IPS-18c (cell line): ENCODE results near the gene SORL1-AS1.

Experiments used
- H3K4me3 ChIP-seq: 2 replicates; pipeline ENCODE4 v1.7.0; 2013; ENCODE audit warnings: low read depth, mild to moderate bottlenecking, low read length, moderate library complexity; ENCODE audit not compliant: insufficient read depth
- H3K9me3 ChIP-seq: one replicate; pipeline ENCODE4 v1.6.1; 2013; ENCODE audit warnings: mild to moderate bottlenecking, low read length, moderate library complexity; ENCODE audit not compliant: control insufficient read depth, insufficient read depth

SORL1-AS1 gene

DNA sequence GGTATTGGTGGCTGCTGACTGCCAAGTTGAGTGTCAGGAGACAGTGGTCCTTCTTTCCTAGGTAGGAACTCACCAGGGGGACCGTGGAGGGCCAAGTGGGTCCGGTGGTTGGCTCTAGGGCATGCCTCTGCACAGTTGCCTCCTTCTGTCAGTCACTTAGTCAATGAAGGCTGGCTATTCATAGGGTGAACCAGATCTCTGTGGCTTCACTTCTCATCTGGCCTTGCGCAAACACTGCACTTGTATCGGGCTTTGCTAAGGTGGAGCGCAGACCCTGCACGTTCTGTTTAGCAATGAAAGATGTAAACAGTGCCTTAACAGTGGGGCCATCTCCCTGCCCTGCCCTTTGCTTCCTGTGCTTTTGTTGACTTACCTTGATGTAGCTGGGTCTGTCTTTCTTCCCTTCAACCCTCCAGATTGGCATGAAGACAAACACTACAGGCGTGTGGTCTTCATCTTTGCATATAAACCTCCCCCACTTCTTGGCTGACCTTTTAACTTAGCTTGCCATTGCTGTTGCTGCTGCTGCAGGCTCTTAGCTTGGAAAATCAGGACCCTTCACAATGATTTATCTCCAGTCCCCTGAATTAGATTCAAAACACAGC is 6.7 kb upstream of the SORL1-AS1 start:
- no peaks in the 10 kb centered on the region for H3K9me3 ChIP-seq
- no peak overlapping the region; the same call in 1 of the 2 replicates for H3K4me3 ChIP-seq

DNA sequence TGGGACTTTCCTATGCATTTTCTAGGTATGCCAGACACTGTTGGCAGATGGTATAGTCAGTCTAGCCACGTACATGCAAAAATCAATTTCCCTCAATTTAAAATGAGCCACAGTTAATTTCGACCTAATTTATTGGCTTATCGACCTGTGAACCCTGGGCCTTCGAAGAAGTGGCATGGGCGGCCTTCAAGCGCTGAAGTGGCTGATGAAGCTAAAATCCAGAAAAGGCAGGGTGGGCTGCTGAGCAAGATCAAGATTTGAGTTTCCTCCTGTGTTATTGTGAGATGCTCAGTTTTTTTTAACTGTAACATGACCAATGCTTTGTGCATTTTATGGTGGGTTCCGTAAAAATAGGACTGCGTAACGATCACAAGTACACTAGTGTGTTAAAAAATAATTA is 5.8 kb upstream of the SORL1-AS1 start:
- no peak overlapping the region for H3K4me3 ChIP-seq
- no peaks in the 10 kb centered on the region for H3K9me3 ChIP-seq

DNA sequence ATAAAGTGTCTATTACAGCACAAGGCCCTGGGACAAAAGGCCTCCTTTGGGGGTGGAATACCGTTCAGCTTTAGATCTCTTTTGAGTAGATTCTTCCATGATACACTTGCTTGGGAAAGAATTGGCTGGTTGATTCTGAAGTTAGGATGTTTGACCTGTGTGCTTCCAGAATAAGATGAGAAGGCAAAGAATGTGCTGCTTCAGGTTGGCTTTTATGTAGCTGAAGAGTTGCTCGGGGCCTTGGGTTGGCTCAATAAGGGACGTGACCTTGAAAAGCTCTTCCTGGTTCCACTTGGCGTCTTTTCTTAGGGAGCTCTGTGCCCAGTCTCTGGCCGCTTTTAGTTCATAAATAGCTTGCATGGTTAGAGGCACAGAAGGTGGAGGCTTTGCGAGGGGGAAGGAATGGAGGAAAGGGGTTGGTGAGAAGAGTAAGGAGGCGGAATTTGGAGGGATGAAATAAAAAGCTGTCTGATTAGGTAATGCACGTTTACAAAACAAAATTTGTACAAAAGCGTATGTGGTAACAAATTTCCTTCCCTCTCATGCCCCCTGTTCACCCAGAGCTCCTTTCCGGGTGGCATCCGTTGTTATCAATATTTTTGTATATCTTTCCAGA is 4.2 kb upstream of the SORL1-AS1 start:
- Histone ChIP-seq H3K4me3 (no peak overlapping the region), H3K9me3 (no peaks in the 10 kb centered on the region)

- Histone ChIP-seq H3K4me3 (no peak overlapping the region), H3K9me3 (no peaks in the 10 kb centered on the region)
These were observed 3.4 kb upstream of the SORL1-AS1 start for GRCh38 chr11:121456151-121456550.

DNA sequence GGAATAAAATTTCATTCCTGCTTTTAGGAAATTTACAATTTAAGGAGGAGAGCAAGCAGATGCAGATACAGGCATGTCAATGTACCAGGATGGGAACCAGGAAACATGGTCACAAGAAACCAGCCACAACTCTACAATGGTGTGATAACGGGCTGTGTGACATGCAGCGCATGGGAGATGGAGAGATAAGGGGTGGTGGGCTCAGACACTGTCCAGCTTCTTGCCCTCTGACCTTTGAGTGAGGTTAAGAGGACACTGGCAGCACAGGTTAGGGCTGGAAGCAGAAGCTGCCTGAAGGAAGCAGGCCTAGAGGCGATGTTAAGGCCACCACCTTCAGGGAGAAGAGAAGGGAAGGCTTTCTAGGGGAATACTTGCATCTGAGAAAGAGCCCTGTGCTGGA is 2.3 kb upstream of the SORL1-AS1 start:
- no peak overlapping the region for H3K4me3 ChIP-seq
- H3K9me3 ChIP-seq = no peaks in the 10 kb centered on the region

DNA sequence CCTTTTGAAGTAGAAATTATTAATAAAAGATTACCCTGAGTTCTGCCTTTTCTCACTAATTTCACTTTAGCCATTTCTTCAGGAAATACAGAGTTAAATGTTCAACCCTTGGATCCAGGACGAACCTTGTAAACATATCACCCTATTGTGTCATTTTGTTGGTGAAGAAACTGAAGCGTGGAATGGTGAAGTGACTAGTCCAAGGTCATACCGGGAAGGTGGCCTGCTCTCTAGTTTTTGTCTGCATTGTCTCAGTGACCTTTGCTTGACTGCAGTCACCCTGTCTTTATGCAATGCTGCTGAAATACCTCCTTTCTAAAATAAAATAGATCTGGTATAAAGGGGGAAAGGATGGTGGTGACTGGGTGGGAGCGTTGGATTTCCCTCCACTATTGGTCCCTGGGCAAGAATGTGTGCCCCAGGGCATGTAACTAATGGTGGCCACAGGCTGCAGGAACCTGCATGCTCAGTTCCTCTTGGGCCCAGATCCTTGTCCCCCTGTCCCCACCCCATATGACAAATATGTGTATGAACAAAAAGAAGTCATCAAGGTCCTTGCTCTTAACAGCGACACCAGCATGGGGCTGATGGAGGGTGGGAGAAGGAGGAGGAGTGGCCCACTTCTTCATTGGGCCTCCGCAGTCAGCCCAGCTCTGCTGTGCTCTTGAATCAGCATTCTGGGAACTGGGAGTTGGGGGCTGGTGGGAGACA is 977 bp upstream of the SORL1-AS1 start:
- H3K4me3 ChIP-seq = no peak overlapping the region

GRCh38 chr11:121451986-121452608 is 670 bp downstream of the SORL1-AS1 start, which contains the start of gene SORL1:
TSS of gene SORL1 (plus strand) at chr11:121452314. CDS start at chr11:121452332, 18 bp downstream.
- Histone ChIP-seq H3K9me3 (no peaks in the 10 kb centered on the region), H3K4me3 (peak within 1 kb of the TSS; percentile 85)

More for the DNA sequence above, 977 bp upstream of the SORL1-AS1 start:
- H3K9me3 ChIP-seq = no peaks in the 10 kb centered on the region

- peak overlapping the region; percentile 85 for H3K4me3 ChIP-seq
- no peaks in the 10 kb centered on the region for H3K9me3 ChIP-seq
These were observed 1.4 kb downstream of the SORL1-AS1 start for GRCh38 chr11:121451178-121451985.

DNA sequence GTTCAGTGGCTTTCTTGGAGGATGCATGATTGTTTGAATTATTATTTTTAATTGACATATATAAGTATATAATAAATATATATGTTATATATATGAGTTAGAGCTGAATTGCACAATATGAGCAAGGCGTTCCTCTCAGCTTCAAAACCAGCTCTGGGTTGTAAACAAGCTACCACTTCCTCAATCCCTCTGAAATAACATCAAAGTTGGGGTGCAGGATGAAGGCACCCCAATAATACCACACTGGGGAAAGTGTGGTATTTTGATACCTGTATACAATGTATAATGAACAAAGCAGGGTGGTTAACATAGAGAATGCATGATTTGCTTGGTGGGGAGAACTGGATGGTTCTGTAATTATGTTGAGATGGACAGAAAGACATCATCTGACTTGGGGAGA is 2.4 kb downstream of the SORL1-AS1 start:
- Histone ChIP-seq H3K9me3 (no peaks in the 10 kb centered on the region), H3K4me3 (no peak overlapping the region)

DNA sequence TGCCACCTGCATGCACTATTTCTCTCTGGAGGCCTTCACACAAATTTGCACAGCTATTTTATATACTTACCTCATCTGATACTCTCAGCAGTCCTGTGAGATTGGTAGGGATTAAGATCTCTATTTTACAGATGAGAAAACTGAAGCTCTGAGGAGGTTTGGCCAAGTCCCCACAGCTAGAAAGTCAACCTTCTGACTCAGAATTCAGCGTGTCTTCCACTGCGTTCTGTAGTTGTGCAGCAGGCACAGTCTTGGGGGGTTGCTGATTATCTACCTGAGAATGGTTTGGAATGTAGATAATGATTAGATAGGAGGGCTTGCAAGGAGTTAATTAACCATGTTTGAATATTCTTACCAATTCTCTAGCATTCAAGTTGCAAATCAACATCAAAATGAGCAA is 3.1 kb downstream of the SORL1-AS1 start:
- H3K9me3 ChIP-seq = no peaks in the 10 kb centered on the region
- H3K4me3 ChIP-seq = no peak overlapping the region

- H3K4me3 ChIP-seq = no peak overlapping the region
- H3K9me3 ChIP-seq = no peaks in the 10 kb centered on the region
These were observed 3.6 kb downstream of the SORL1-AS1 start for GRCh38 chr11:121449123-121449522.

DNA sequence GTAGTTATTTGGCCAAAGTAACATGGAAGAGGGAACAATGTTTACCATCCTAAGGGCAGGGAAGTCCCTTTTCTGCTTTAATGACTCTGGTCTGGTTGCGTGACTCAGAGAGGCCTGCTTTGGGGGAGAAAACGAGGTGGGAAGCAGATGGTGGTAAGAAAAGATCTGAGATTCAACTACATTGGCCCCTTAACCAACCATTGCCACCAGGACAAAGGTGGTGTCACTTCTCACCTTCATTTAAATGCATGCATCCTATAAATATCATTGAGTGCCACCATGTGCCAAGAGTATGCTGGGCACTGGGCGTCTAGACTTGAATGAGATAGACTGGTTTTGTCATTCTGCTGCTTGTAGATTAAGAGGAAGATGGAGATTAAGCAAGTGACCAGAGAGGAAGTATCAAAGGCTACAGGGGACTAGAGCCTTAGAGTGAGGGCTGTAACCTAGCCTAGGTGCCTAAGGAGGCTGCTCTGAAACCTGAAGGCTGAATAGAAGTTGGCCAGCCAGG is 4.3 kb downstream of the SORL1-AS1 start:
- Histone ChIP-seq H3K9me3 (no peaks in the 10 kb centered on the region), H3K4me3 (no peak overlapping the region)

DNA sequence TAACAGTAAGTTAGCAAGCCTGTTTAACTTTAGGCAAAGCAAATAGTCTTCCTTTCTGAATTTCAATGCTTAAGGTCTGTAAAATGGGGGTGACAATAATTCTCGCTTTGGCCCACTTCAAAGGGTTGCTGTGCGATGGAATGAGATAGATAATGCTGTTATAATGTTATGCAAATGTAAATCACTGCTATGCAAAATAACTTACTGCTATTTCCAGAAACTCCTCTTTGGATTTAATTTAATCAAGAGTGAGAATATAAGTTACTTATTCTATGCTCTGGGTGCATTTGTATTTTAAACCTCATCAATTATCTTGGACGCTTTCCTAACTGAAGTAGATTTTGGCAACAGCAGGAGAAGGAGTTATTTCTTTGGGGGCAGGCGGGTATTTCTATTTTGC is 4.8 kb downstream of the SORL1-AS1 start:
- Histone ChIP-seq H3K9me3 (no peaks in the 10 kb centered on the region), H3K4me3 (no peak overlapping the region)

- Histone ChIP-seq H3K9me3 (no peaks in the 10 kb centered on the region), H3K4me3 (no peak overlapping the region)
These were observed 6.0 kb downstream of the SORL1-AS1 start for GRCh38 chr11:121446752-121447156.

DNA sequence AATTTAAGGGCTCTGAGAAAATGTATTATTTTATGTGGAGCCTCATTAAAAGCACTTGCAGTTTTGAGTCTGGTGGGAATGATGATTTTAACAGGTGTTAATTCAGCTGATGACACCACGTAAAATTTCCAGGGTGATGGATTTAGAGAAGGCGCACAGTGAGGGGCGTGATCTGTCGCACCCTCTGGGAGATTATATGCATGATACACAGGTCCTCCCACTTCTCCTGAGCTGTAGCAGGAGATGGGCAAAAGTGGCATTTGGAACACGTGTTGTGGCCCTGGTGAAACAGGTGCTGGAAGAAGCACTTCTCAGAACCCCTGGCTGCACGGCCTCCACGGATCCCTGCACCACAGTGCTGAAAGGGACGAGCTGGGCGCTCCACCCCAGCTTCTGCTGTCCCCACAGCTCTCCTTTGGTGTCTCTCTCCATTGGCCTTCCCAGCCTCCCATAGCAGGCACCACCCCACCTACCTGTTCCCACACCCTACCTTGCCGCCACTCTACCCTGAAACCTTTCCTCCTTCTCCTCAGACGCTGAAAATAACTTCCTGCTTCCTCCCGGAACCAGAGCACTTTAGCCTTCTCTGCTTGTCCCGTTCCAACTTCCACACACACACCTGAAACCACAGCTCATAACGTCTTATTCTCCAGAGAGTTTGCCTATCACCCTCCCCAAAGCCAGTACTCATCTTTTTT is 7.5 kb downstream of the SORL1-AS1 start:
- Histone ChIP-seq H3K9me3 (no peaks in the 10 kb centered on the region), H3K4me3 (no peak overlapping the region)

DNA sequence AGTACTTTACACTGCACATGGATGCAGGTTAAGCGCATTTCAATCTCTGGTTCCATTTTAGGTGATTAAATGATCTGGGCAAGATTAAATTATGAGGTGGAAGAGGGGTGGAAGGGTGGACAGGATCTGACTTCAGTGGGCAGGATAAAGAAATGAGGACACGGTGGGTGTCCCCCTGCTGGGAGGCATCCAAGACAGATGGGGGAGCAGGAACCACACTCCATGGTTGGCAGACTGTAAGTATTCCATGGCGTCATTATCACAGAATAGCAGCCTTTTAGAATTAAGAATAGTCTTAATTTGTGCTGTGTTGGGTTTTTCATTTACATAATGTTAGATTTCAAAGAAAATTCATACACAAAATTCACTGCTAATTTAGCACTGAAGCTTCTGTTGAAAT is 8.2 kb downstream of the SORL1-AS1 start:
- H3K4me3 ChIP-seq = no peak overlapping the region

More for the DNA sequence above, 8.2 kb downstream of the SORL1-AS1 start:
- no peaks in the 10 kb centered on the region for H3K9me3 ChIP-seq
